ENCODE data around the gene IL17REL. TPM values are rescaled to one million over a fixed set of nuclear protein-coding genes. Genes with fewer than 3 reads are reported as not detected.

The IL17REL gene
- total and polyA plus RNA-seq, 10 of the 15 experiments (the other 5 are each of a cell fraction or from before 2014, with no cell fraction given) = 0.03 TPM; not detected in 9

DNA sequence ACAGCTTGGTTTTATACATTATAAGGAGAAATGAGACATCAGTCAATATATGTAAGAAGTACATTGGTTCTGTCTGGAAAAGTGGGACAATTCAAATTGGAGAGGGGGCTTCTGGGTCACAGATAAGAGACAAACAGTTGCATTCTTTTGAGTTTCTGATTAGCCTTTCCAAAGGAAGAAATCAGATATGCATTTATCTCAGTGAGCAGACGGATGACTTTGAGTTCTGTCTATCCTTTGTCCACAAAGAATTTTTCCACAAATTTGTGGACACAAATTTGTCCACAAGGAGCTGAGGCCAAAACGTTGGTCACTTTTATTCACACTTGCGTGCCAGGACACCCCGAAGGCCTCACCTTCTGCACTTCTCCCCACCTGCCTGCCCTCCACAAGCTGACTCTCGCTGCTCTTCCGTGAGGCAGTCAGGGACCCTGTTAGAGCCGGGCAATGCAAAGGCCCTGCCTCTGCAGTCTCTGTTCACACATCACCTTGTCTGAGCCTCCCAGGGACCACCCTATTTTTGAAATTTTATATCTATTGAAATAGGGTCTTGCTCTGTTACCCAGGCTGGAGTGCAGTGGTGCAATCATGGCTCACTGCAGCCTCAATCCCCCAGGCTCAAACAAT is 20.5 kb downstream of the IL17REL start:
- no peaks in the 10 kb centered on the region for H3K4me1 ChIP-seq (ENCODE audit: control insufficient read depth, insufficient read depth, low read length)
- H3K27me3 ChIP-seq (replicated peaks in 1 of 2; ENCODE audit: control insufficient read depth in 2 of 2, insufficient read depth in 2 of 2, low read length in 1 of 2) = no peaks in the 10 kb centered on the region; a peak in 1 of 4 replicates
- intact Hi-C loops (cut with micrococcal nuclease; ENCODE audit: unreplicated experiment) (no loop called here), in situ Hi-C loops (cut with MboI) (no loop called here)
- no peak overlapping the region for H3K27ac ChIP-seq (ENCODE audit: control insufficient read depth, insufficient read depth)
- no peak overlapping the region for H3K4me2 ChIP-seq (ENCODE audit: control insufficient read depth, insufficient read depth)
- H2AFZ ChIP-seq (ENCODE audit: control insufficient read depth, low read depth, low read length) = no peak overlapping the region
- ChIA-PET CTCF (interaction anchor here (1.0 to 4.5 kb wide), 6 partner anchors 10 to 61 kb away, joined by 3 to 47 read pairs (median 10); no protein-coding TSS in a partner anchor), SMC1A (ENCODE audit: uncharacterized antibody, unreplicated experiment) (interaction anchor here (0.6 to 3.9 kb wide), 3 partner anchors 8 to 169 kb away, joined by 3 to 30 read pairs (median 4); no protein-coding TSS in a partner anchor), POLR2A (interaction anchor here (1.2 kb wide), 1 partner anchor 25 kb away, joined by 3 read pairs; no protein-coding TSS in a partner anchor), RAD21 (ENCODE audit: unreplicated experiment) (interaction anchor here (1.5 to 4.3 kb wide), 4 partner anchors 36 to 61 kb away, joined by 3 to 29 read pairs (median 20); no protein-coding TSS in a partner anchor)
- H3K79me2 ChIP-seq (ENCODE audit: control insufficient read depth, insufficient read depth, low read length) = no peaks in the 10 kb centered on the region
- DNase-seq (ENCODE audit: low read depth, low spot score) (no peak), ATAC-seq (no peak), FAIRE-seq (no peak)
- no peak for TF ChIP-seq NKRF (conservative IDR thresholded peaks at IDR 0.05)
- TF ChIP-seq SUZ12 (IDR thresholded peaks at IDR 0.05; ENCODE audit: unreplicated experiment) = no peak
- TF ChIP-seq CBX3 (IDR thresholded peaks at IDR 0.05; ENCODE audit: borderline replicate concordance, low read depth) = no peak
- TF ChIP-seq IKZF1 (conservative IDR thresholded peaks at IDR 0.05) = no peak
- TF ChIP-seq EZH2 (IDR thresholded peaks at IDR 0.05; ENCODE audit: borderline replicate concordance, control insufficient read depth, low read depth, low read length) = no peak
- no peak for TF ChIP-seq CREM (IDR thresholded peaks at IDR 0.05; ENCODE audit: low read depth)
- no peak overlapping the region for H3K4me3 ChIP-seq
- H4K20me1 ChIP-seq (ENCODE audit: control insufficient read depth, insufficient read depth) = no peaks in the 10 kb centered on the region
- no peak overlapping the region for H3K9ac ChIP-seq (ENCODE audit: control insufficient read depth, insufficient read depth, low read length)
- WGBS (ENCODE audit: insufficient coverage, insufficient replicate concordance, low lambda C conversion rate, missing lambda C conversion rate) = 56% methylated on average over 7 of the region's 7 CpGs
- no TSS peak for BruUV-seq (replicated peaks)
- no peaks in the 10 kb centered on the region for H3K36me3 ChIP-seq (ENCODE audit: control insufficient read depth in 2 of 2, insufficient read depth in 2 of 2, low read length in 1 of 2)
- H3K9me3 ChIP-seq (replicated peaks; ENCODE audit: control insufficient read depth, insufficient read depth, low read length) = no peaks in the 10 kb centered on the region; the same call in 2 of the 3 replicates
